GM21576 (cell line): ENCODE data around the gene HYAL1.

Experiments
- ATAC-seq: cut with Tn5 transposase; IDR thresholded peaks from one replicate; pipeline ENCODE4 v1.9.1; 2021; ENCODE audit warnings: mild to moderate bottlenecking, moderate library complexity; ENCODE audit not compliant: unreplicated experiment

Gene HYAL1

GRCh38 chr3:50336452-50337174, 33.2 kb upstream of the HYAL1 start:
- ATAC-seq = peak; percentile 21

GRCh38 chr3:50334339-50335075, 31.1 kb upstream of the HYAL1 start:
- no peak for ATAC-seq

- no peak for ATAC-seq
These were observed 30.5 kb upstream of the HYAL1 start for GRCh38 chr3:50333744-50334328.

- no peak for ATAC-seq
These were observed 28.1 kb upstream of the HYAL1 start for GRCh38 chr3:50331364-50331907.

GRCh38 chr3:50330330-50330729, 27.0 kb upstream of the HYAL1 start:
- ATAC-seq = no peak

DNA sequence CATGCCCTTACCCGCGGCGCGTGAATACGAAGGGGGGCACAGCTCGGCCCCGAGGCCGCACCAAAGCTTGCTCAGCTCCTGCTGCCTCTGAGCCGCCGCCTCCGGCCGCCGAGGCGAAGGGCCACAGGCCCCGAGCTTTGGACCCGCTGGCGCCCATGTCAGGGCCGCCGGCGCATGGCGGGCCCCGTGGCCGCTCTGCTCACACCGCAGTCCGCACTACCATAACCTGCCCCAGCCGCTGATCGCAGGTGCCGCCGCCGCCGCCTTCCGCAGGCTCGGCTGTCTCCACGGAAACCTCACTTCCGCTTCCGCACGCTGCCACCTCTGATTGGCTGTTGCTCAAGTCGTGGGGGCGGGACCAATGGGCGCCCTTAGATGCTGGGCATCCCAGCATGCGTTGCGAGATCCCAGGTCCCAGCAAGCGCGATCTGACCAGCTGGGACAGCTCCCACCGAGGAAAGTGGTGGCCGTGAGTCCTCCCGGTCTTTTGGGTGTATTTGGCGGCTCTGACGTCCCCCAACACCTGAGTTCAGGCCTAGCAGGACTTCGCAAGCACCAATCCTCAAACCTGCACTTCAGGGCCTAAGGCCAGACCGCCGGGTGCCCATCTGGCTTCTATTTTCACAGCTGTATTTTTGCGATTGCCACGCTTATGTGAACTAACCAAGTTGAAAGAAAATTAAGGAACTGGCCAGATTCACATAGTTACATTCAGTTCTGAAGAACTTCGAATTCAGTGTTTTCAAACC, 24.7 kb upstream of the HYAL1 start, which contains the start of gene TUSC2:
Gene TUSC2, minus strand, starts transcription at position 281 of the 749 bp plus-strand sequence. Its CDS starts 124 bp downstream, at position 157.
- ATAC-seq = peak; percentile 86

- no peak for ATAC-seq
These were observed 23.8 kb upstream of the HYAL1 start for GRCh38 chr3:50327129-50327528.

DNA sequence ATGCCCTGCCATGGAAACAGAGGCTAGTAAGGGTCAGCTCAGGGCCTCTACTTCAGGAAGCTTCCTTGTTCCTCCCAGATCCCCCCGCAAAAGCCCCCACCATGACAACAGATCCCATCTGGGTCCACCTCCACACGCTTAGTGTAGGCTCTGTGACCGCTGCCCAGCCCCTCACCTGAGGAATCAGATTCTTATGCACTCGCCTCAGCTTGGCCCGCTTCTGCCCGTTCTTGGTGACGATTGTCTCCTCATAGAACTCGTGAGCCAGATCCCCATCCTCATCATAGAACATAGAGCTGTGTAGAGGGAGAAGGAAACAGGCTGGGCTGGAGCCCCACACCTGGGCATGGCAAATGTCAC, 22.8 kb upstream of the HYAL1 start:
- no peak for ATAC-seq

DNA sequence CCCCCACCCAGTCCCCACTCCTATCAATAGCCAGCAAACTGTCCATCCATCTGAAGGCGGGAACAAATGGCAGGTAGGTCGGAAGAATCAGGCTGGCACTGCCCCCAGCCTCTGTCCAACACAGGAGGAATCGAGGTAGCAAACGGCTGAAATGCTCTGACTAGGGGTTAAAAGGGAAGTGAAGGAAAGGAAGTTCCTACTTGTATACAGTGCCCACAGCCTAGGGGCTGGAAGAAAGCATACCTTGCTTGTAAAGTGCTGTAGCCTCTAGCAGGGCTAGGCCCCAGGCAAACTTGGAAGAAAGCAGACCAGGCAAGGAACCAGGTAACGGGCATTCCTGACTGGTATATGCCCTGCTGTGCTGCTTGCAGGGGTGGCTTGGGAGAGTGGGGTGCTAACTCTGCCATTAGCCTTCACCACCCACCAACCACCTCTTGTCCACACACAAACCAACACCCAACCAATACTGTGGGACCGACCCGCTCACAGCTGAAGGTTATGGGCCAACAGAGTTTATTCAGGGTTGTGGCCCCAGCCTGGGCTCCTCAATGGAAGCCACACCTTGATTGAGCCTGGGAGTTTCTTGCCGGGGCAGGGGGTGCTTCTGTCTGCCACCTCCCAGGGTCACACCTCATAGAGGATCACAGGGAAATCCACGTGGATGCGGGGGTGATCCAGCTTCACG, 22.3 kb upstream of the HYAL1 start:
- ATAC-seq = no peak

GRCh38 chr3:50325113-50325480, 21.7 kb upstream of the HYAL1 start:
- no peak for ATAC-seq

DNA sequence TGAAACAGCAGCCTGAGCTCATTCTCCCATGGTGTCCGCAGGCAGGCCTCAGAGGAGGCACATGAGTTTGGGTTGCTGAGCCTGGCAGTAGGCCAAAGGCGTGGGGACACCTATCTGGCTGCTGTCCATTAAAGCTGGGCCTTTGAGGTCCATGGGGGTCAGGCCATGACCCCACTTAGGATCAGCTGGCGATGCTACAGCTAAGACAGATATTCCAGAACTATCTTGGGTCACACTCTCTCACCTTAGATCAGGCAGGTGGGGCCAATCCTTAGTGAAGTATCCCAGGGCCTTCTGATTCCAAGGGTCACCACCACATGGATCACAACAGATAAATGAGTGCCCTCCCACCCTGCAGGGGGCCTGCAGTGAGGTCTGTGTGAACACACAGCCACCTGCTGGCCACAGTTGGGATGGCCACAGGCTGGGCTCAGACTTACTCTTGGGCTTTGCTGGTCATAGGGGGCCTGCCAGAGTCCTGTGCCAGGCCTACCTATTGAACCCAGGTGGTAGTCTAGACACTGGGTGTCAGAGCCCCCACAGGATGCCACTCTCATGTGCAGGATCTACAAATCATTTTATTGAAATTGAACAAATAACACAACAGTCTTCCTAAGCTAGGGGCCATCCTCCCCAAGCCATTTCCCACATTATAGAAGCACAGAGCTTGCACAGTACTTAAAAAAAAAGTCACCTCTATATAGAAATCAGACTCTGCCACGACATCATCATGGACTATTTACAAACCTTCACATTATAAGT, 21.2 kb upstream of the HYAL1 start:
- ATAC-seq = no peak

DNA sequence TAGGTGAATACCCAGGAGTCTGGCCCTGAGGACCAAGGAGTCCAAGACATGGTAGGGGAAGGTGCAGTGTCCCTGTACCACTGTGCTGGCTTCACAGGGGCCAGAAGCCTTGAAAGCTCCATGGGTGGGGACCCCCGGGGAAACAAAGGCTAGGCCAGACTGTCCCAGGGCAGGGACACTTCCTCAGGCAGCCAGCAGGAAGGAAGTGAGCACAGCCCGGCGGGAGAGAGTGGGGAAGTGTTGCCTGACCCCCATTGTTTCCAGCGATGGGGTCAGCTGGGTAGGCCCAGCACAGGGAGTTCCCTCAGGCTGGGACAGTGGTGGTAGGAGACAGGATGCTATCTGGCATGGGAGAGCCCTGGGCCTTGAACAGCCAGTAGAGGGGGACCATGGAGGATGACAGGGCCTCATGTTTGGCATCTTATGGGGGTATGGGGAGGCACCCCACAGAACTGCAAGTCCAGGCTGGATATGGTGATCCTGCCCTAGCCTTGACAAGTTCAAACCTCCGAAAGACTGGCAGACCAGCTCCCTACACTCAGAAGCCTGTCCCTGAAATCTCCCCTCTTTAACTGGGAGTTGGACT, 20.3 kb upstream of the HYAL1 start:
- ATAC-seq = no peak

- ATAC-seq = no peak
These were observed 19.8 kb upstream of the HYAL1 start for GRCh38 chr3:50323092-50323600.

DNA sequence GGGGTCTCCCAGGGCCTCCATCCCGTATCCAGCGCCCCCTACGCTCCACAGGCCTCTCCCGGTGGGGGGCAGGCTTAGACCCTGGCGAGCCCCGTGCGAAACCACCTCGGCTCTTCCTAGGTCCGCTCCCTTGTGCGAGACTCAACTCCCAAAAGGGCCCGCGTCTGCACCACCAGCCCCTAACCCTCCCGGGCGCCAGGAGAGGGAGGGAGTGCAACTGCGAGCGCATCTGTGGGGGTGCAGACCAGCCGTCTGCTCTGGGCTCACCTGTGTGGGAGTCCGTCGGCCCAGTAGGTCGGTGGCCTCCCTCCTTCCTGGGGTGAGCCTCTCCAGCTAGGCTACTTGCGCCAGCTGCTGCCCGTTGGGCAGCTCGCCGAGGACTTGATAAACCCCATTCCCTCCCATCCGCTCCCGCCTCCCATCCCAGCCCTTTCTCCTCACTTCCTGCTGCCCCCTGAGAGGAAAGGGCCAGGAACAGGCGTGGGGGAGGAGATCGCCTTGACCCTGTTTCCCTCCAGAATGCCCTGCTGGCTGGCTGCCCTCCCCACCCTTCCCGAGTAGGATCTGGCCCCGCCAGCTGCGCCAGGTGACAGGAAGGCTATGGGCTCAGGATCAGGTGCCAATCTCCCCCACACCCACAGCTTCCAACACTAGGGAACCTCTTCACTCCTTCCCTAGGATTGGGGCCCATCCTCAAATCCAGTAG, 19.2 kb upstream of the HYAL1 start, which contains the start of gene HYAL2:
Gene HYAL2, minus strand, starts transcription at position 360 of the 706 bp plus-strand sequence. CDS start 2,256 bp downstream, outside the sequence.
- ATAC-seq = no peak

DNA sequence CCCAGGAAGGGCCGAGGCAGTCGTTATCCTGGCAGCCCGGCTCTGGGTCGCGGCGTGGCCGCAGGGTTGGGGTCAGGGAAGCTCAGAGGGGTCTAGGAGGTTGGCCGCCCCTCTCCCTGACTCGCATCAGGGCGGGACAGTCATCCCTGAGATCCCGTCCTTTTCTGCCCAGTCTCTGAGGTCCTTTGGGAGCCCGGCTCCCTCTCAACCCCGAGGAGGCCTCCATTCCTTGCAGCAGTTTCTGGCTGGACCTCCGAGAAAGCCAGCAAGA, 18.7 kb upstream of the HYAL1 start:
- ATAC-seq = no peak

DNA sequence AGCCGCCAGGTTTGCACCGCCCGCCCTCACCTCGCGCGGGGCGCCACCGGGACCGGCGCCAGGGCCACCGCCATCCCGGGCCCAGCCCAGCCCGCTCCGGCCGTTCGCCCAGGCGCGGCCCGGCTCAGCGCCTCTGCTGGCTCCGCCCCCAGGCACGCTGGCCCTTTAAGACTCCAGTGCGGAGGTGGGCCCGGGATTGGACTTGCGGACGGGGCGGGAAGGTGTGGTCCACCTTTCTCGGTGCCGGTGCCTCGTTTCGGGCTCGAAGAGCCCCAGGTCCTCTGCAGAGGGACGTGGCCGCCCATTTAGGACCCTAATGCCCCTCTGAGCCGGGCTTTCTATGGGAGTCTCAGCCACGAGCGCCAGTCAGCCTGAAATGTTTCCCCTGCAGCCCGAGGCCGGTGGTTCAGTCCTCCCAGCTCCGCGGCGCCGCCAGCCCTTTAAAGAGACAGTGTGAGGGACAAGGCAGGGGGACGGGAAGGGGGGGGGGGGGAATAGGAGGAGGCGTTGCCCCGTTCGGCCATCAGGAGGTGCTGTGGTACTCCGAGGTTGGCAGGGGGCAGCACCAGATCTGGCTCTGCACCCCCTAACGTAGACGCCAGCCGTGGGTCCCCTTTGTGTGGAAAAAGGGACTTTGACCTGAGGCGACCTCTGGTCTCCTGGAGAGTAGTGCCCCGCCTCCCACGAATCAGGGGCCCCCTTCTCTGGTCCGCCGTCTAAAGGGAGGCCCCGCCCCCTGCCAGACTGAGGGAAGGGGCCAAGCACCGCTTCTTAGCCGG, 18.2 kb upstream of the HYAL1 start:
- peak; percentile 61 for ATAC-seq

- ATAC-seq = peak; percentile 37
These were observed 17.5 kb upstream of the HYAL1 start for GRCh38 chr3:50320853-50321335.
